Cardiac muscle cell (in vitro differentiated cells and primary cell): ENCODE measurements around the gene PPARA. TPM values are rescaled to one million over a fixed set of nuclear protein-coding genes. Genes with fewer than 3 reads are reported as not detected.
"Not testable (repeated sequence)": the region's sequence is repeated elsewhere in the genome, so short reads cannot be mapped to it uniquely, and the experiment has no call there.

Source experiments
- DNase-seq, 2 donors: peaks; one replicate each; pipeline versions ENCODE4 v3.0.0 to v3.0.0-alpha.2; 2010 to 2017; ENCODE audit warnings: low read depth in 1 of 2, low spot score in 1 of 2
- H3K27ac ChIP-seq: fragments of 200-600 bp; sonication (generic); 2 replicates; pipeline ENCODE4 v1.5.1; 2016
- H3K27me3 ChIP-seq: fragments of 200-600 bp; sonication (generic); 2 replicates; pipeline ENCODE4 v1.6.0; 2016; ENCODE audit warnings: control low read depth
- H3K36me3 ChIP-seq: fragments of 200-600 bp; sonication (generic); 2 replicates; pipeline ENCODE4 v1.5.1; 2016; ENCODE audit warnings: control low read depth
- H3K4me1 ChIP-seq: fragments of 200-600 bp; sonication (generic); 2 replicates; pipeline ENCODE4 v1.8.1; 2017; ENCODE audit warnings: low read depth, mild to moderate bottlenecking, mixed run types
- H3K4me3 ChIP-seq: fragments of 200-600 bp; sonication (generic); 2 replicates; pipeline ENCODE4 v1.5.1; 2016; ENCODE audit warnings: mild to moderate bottlenecking
- H3K9me3 ChIP-seq: fragments of 200-600 bp; sonication (generic); 2 replicates; pipeline ENCODE4 v1.5.1; 2017; ENCODE audit warnings: low read depth, mild to moderate bottlenecking, control low read depth
- polyA plus RNA-seq: library from polyadenylated mRNA; unstranded; fragments of >200 nt; fragmentation: Nextera tagmentation; extraction: Ambion mirVana; gene quantifications from 2 replicates; pipeline ENCODE4 v1.2.1, GENCODE V29; 2016
- total RNA-seq: library from RNA; depleted of rRNA; stranded (reverse); fragments of >200 nt; gene quantifications from 2 replicates; pipeline ENCODE4 v1.2.3, GENCODE V29; 2016
- TF ChIP-seq, protein P1 (sequence below): IDR thresholded peaks from 2 replicates; pipeline ENCODE4 v1.5.1; 2012; ENCODE audit warnings: low read depth, mild to moderate bottlenecking, low read length

Gene PPARA
- total and polyA plus RNA-seq, 2 experiments from 2014 or later: 11.8 to 25.1 TPM

DNA sequence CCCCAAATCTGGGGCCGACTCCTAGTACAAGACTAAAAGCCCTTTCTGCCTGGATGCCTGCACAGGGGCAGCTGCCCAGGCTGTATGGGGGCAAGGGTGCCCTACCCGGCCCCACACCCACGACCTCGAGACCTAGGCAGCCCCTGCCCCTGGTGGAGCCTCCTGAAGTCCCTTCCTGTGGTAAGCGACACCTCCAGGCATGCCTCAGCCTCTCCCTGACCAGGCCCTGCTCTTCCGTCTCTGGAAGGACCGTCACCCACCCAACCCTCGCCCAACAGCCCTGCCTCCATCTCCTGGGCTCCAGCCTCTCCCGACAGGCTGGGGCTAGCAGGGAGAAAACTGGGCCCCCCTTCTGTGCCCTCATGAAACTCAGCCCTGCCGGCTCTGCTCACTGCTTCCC lies 22.8 kb upstream of the PPARA start:
- no peaks in the 10 kb centered on the region for H3K27me3 ChIP-seq
- no peaks in the 10 kb centered on the region for H3K9me3 ChIP-seq
- no peaks in the 10 kb centered on the region for H3K4me1 ChIP-seq
- TF ChIP-seq, protein P1, sequence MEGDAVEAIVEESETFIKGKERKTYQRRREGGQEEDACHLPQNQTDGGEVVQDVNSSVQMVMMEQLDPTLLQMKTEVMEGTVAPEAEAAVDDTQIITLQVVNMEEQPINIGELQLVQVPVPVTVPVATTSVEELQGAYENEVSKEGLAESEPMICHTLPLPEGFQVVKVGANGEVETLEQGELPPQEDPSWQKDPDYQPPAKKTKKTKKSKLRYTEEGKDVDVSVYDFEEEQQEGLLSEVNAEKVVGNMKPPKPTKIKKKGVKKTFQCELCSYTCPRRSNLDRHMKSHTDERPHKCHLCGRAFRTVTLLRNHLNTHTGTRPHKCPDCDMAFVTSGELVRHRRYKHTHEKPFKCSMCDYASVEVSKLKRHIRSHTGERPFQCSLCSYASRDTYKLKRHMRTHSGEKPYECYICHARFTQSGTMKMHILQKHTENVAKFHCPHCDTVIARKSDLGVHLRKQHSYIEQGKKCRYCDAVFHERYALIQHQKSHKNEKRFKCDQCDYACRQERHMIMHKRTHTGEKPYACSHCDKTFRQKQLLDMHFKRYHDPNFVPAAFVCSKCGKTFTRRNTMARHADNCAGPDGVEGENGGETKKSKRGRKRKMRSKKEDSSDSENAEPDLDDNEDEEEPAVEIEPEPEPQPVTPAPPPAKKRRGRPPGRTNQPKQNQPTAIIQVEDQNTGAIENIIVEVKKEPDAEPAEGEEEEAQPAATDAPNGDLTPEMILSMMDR: no peak
- no peak overlapping the region for H3K4me3 ChIP-seq
- H3K36me3 ChIP-seq: no peaks in the 10 kb centered on the region
- no peak overlapping the region for H3K27ac ChIP-seq
- DNase-seq: no peak

DNA sequence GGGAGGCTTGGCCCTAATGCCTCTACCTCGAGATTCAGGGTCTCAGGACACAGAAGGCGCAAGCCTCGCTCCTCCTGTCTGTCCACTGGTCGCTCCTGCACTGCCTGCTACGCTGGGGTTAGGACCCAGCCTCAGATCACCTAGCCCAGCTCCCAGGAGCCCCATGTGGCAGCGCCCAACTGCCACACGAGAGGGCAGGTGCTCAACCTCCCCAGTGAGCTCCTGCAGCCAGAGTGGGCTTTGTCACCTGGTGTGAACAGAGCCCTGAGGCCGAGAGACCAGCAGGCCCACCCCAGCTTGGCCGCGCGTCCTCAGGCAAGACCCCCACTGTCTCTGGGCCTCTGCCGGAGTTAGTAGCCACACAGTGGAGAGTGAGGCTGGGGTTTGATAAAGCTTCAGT lies 21.7 kb upstream of the PPARA start:
- H3K4me1 ChIP-seq: no peaks in the 10 kb centered on the region
- no peaks in the 10 kb centered on the region for H3K36me3 ChIP-seq
- DNase-seq: no peak
- no peak overlapping the region for H3K4me3 ChIP-seq
- no peaks in the 10 kb centered on the region for H3K9me3 ChIP-seq
- no peak overlapping the region for H3K27ac ChIP-seq
- TF ChIP-seq, protein P1: no peak
- H3K27me3 ChIP-seq: no peaks in the 10 kb centered on the region

DNA sequence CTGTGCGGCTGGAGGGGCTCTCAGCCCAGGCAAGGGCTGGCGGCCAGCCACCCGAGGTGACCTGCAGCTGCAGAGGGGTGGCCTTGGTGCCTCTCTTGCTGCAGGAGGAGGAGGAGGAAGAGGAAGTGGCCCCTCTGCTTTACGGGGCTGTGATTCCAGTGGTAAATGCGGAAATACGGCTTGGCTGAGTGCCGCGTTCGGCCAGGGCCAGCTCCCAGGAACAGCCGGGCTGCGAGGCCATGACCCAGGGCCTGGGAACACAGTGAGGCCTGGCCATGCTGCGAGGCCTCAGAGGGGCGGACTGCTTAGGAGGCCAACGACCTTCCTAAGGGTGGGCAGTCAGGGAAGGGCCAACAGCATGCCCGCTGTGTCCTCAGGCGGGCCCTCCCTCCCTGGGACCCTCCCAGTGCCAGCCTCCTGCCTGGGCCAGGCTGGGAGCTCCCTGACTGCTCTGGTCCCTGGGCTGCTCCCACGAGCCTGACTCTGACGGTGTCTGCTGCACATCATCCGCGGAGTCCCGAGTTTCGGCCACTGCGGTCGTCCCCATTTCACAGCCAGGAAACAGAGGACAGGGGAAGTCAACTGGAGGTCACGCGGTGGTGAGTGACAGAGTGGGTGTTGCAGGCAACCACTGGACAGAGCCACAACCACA lies 20.8 kb upstream of the PPARA start:
- H3K27ac ChIP-seq: no peak overlapping the region
- H3K4me3 ChIP-seq: no peak overlapping the region

GRCh38 chr22:46131151-46131587 lies 19.2 kb upstream of the PPARA start:
- DNase-seq: no peak
- H3K9me3 ChIP-seq: no peaks in the 10 kb centered on the region
- TF ChIP-seq, protein P1: peak; percentile 50

More for the DNA sequence above, 20.8 kb upstream of the PPARA start:
- H3K27me3 ChIP-seq: no peaks in the 10 kb centered on the region
- no peaks in the 10 kb centered on the region for H3K4me1 ChIP-seq
- no peaks in the 10 kb centered on the region for H3K9me3 ChIP-seq
- TF ChIP-seq, protein P1: no peak
- no peak for DNase-seq
- H3K36me3 ChIP-seq: no peaks in the 10 kb centered on the region

DNA sequence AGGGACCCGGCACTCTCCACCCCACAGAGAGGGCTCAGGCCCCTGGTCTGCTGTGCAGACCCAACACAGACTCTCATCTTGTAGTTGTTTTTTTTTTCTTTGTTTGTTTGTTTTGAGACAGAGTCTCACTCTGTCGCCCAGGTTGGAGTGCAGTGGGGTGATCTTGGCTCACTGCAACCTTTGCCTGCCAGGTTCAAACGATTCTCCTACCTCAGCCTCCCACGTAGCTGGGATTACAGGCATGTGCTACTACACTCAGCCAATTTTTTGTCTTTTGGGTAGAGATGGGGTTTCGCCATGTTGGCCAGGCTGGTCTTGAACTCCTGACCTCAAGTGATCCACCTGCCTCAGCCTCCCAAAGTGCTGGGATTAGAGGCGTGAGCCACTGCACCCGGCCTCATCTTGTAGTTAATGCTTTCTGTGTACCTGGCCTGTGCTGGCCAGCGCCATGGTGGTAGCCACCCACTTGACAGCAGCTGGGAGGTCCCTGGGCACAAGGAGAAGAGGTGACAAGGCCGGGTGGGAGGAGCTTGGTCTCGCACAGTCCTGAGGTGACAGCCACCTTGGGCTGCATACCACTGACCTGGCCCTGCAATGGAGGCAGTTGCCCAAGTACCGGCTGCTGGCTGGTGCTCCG lies 18.0 kb upstream of the PPARA start:
- DNase-seq, H3K27me3 ChIP-seq, H3K4me3 ChIP-seq, H3K36me3 ChIP-seq, H3K9me3 ChIP-seq, H3K4me1 ChIP-seq, H3K27ac ChIP-seq: not testable (repeated sequence)

More at GRCh38 chr22:46131151-46131587, 19.2 kb upstream of the PPARA start:
- Histone ChIP-seq H3K4me3 (no peak overlapping the region), H3K27ac (no peak overlapping the region), H3K36me3 (no peaks in the 10 kb centered on the region), H3K4me1 (no peaks in the 10 kb centered on the region), H3K27me3 (no peaks in the 10 kb centered on the region)
